IPS-NIHi7 (cell line): ENCODE data around the gene ZFP69.
A peak's percentile ranks its signal among the peaks of the same experiment; 100 is the strongest.
"Not testable (repeated sequence)": the region's sequence is repeated elsewhere in the genome, so short reads cannot be mapped to it uniquely, and the experiment has no call there.

Source experiments
- DNase-seq: peaks from one replicate; pipeline ENCODE4 v3.0.0; 2012; ENCODE audit warnings: mixed read lengths; ENCODE audit errors: extremely low spot score

Gene ZFP69

DNA sequence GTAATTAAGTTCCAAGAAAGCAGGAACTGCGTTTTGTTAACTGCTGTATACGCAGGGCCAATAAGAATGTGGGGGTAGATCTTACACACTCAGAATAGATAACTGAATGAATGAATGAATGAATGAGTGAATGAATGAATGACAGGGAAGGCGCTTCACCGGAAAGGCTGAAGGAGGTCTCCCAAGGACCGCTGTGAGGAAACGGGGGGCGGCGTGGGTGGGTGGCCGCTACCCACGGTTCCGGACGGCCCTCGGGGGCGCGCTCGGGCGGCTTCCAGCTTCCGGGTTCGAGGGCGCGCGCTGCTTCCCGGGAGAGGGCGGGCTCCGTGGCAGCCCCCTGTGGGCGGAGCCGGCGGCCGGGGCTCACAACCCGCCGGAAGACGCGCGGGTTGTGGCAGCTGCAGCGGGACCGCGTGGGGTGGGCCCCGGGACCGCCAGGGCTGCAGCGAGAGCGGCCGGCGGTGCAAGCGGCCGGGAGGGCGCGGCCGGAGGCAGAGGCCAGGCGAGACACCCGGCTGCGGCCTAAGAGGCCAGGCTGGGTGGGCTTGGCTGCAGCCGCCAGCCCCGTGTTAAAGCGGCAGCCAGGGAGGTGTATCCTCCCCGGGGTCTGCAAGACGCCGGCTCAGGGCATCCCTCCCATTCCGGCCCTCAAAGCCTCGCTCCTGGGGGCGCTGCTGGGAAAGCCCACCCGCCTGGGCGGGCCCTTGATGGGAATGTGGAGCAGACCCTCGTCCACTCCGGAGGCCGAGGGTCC is at the start of gene ZFP69:
Gene ZFP69 (plus strand): TSS at position 367 of the 754 bp plus-strand sequence. CDS start 2,072 bp downstream, outside the sequence.
- peak; percentile 91 for DNase-seq

DNA sequence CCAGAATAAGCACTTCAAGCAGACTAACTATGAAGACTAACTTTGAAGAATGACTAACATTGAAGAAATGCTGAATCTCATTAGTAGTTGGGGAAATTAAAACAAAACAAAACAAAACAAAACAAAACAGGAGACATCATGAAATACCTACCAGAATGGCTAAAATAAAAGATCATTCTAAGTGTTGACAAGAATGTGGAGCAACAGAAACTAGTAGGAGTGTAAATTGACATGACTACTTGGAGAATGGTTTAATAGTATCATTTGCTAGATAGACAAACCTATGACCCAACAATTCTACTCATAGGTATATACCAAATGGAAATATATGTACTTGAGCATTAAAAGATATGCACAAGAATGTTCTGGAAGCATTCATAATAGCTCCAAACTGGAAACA is 45.7 kb upstream of the ZFP69 start:
- DNase-seq, result no peak

DNA sequence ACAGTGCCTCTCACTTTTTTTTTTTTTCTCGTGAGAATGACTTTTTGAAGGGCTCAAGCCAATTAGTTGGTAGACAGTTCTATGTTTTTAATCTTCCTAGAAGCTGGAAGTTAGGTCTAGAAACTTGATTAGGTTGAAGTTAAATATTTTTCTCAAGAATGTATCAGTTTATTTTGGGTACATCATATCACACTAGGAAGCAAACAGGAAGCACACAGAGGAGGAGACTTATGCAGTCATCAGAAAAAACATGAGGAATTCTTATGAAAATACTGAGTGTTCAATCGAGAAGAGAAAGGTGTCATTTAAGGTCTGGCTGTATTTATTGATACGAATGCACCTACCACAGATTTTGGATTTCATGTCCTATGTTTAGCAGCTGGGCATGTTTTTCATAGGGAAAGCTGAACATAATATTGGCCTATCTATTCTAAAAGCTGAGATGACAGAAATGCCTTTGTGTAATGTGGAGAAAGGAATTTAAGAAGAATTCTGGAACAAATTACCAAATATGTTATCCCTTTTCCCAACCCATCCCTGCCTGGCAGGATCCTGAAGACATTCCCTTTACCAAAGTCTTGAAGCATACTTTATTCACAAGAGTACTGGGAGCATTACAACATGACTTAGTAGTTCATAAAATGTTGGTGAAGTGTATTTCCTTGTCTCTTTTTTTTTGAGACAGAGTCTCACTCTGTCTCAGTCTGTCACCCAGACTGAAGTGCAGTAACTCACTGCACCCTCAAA is 44.3 kb upstream of the ZFP69 start:
- no peak for DNase-seq

DNA sequence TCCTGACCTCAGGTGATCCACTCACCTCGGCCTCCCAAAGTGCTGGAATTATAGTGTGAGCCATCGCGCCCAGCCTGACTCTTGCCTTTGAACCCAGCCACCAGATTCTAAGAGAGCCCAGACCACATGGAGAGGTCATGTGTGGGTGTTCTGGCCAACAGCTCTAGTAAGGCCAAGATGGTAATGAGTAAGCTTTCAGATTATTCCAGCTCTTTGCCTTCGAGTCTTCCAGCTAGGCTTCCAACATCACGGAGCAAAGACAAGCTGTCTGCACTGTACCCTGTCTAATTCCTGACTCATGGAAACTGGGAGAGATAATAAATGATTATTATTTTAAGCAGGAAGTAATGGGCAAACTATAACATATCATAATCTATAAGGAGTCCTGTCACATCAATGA is 41.6 kb upstream of the ZFP69 start:
- DNase-seq, result no peak

DNA sequence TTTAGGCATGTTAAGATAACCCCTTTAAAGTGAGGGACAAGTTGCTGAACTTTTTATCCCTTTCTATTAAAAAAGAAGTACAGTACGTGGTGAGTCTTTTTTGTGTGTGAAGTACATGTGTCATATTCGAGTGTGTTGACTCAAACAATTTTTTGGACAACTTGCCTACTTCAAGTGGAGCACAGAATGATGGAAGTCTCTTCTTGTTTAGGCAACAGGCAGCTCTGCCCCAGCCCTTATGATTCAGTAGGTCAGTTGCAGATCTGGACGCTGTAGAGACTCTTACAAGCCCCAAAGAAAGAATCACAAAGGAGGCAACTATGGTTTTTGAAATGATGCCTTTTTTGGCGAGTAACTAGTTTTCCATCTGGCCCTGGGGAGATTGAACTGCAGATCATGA is 41.2 kb upstream of the ZFP69 start:
- no peak for DNase-seq

DNA sequence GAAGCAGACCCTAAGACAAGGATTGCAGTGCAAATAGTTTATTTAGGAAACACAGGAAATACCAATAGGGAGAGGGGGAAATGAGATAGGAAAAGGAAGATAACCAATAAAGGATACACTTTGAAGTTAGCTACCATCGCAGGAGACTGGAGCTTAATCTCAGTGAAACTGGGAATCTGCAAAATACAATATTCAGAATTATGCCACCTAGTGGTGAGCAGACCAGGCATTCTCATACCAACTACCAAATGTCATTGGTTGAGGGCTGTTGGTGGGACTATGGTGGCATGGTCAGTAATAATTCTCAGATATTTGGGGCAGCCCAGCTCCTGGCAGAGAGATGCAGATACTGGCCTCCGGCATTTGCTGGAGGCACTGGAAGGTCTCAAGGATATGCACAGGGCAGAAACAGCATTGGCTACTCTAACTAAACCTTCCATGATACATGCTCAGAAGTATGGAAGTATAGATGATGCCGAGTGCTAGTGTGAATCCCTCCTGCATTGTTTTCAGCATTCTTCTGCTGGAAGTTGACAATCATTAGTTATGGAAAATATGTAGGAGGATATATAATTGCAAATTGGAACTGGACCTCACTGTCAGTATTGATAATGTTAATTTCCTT is 38.6 kb upstream of the ZFP69 start:
- DNase-seq, result peak; percentile 70

DNA sequence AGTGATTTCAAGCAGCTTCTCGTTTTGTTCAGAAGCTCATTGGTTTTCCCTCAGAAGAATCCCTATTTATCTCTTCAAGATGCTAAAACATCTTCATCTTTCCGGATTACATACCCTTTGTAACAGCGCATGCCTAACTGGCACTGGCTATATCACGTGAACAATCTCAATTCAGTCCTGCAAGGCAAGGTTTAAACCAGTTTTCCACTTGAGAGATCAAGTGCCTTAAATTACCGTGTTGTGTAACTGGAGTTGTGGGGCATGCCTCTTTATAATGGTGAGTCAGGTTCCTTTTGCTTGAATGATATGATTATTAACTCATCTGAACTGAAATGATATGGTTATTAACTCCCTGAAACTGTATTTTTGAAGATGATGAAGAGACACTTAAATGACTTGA is 37.8 kb upstream of the ZFP69 start:
- no peak for DNase-seq

DNA sequence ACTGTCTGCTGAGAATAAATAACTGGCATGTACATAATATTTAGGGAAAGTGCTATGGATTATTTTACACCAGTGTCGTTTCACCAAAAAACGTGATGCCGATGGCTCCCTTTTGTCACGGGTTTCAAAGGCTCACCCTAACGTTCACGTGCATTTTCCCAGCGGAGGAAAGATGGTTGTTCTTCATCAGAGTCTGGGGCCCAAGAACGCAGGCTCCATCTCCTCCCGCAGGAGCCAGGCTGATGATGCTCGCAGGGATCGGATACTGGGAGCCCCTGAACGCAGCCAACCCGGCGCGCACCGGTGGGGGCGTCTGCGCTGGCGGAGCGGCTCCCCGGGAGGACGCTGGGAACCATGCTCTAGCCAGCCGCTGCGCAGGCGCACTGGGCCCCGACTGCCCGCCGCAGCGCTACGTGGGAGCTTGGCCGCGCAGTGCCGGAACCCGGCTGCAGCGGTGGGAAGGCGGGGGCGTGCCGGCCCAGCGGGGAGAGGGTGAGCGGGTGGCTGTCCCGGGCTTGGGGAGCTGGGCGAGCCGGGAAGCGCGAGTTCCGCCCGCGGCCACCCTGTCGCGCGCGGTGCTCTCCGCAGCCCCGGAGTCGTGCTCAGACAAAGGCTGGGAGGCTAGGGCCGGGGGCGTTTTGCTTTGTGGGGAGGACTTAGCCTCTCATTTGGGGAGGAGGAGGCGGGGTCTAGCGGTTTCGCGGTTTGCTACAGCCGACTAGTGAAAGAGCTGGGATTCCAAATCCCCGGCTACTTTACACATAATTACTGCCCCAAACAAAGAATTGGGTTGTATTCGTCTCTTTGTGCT is 27.2 kb upstream of the ZFP69 start, which contains the start of gene ZFP69B:
Gene ZFP69B (plus strand): TSS at position 793 of the 811 bp plus-strand sequence. CDS start 486 bp downstream, outside the sequence.
- peak; percentile 99 for DNase-seq

DNA sequence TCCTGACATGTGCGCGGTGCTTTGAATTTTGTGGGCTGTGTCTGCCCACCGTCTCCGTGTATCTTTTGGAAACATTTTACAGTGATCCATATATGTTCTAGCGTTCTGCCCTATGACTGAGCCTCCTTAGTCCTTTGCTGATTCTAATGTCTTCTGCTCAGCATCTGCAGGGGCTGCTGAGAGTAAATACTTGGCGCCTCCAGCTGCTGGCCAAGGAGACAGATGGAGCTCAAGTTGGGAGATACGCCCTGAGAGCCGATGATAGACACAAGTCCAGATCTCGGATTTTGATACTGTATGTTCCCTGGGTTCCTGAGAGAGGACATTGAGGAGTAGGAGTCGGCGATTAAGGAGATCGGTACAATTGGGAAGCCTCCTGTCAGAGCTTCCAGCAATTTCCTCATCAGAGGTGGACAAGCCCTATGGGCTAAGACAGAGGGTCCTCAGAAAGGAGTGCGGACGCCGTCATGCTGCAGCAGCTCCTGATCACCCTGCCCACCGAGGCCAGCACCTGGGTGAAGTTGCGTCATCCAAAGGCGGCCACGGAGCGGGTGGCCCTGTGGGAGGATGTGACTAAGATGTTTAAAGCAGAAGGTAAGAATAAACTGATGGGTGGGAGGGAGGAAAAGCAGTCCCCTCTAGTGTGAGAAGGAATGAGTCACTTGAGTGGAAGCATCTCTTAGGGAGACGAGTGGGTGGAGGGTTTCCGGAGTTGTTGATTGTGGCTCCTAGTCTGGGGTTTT is 26.4 kb upstream of the ZFP69 start:
- DNase-seq, result peak; percentile 39

DNA sequence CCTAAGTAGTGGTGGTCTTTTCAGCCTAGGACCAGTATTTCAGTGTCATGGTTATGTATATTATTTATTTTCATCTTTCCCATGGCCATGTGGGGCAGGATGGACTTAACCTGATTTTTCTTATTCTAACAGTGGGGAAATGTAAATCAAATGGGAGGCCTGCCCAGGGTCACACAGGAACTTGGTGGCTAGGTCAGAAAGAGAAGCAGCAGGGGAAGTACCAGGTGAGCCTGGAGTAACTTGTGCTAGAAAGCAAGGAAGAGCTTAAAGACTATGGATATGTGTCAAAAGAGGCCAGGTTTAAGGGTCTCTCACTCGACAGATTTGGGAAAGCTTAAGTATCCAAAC is 25.9 kb upstream of the ZFP69 start:
- DNase-seq, result peak; percentile 10

DNA sequence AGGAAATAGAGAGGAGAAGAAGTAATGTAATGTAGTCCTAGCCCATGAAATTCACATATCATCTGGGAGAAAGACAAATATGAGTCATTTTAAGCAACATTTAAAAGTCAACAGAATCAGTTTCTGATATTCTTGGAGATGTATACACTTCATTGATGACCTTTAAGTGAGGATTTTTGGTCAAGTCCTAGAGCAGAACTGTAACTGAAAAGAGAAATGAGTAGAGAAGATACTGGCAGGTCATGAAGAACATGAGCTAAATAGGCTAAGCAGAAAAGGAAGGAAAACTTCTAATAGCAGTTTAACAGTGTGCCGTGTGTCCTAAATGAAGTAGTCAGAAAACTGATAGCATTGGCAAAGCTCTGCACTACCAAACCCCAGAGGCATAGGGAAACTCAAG is 22.2 kb upstream of the ZFP69 start:
- no peak for DNase-seq

DNA sequence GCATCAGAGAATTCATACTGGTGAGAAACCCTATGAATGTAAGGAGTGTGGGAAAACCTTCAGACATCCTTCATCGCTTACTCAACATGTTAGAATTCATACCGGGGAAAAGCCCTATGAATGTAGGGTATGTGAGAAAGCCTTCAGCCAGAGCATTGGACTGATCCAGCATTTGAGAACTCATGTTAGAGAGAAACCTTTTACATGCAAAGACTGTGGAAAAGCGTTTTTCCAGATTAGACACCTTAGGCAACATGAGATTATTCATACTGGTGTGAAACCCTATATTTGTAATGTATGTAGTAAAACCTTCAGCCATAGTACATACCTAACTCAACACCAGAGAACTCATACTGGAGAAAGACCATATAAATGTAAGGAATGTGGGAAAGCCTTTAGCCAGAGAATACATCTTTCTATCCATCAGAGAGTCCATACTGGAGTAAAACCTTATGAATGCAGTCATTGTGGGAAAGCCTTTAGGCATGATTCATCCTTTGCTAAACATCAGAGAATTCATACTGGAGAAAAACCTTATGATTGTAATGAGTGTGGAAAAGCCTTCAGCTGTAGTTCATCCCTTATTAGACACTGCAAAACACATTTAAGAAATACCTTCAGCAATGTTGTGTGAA is 14.0 kb upstream of the ZFP69 start:
- DNase-seq, result no peak

DNA sequence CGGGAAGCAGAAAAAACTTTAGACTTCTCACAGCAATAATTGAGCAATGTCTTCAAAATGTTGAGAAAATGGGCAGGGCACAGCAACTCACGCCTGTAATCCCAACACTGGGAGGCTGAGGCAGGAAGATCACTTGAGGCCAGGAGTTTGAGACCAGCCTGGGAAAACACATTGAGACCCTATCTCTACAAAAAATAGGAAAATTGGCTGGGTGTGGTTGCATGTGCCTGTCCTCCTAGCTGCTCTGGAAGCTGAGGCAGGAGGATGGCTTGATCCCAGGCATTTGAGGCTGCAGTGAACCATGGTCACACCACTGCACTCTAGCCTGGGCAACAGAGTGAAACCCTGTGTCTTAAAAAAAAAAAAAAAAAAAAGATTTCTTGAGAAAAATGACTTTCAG is 7.8 kb upstream of the ZFP69 start:
- no peak for DNase-seq

DNA sequence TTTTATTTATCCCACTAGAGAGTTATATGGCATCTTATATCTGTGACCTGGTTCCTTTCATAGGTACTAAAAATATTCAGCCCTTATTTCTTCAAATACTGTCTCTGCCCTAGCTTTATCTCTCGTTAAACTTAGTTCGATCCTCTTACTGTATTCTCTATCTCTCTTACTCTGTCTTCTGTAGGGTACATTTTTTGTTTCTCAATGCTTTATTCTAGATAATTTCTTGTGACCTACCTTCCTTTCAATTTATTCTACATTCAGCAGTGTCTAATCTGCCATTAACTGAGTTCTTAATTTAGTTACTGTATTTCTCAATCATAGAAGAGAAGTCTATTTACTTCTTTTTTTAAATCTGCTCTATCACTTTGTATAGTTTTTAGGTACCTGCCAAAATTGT is 1.8 kb upstream of the ZFP69 start:
- no peak for DNase-seq

DNA sequence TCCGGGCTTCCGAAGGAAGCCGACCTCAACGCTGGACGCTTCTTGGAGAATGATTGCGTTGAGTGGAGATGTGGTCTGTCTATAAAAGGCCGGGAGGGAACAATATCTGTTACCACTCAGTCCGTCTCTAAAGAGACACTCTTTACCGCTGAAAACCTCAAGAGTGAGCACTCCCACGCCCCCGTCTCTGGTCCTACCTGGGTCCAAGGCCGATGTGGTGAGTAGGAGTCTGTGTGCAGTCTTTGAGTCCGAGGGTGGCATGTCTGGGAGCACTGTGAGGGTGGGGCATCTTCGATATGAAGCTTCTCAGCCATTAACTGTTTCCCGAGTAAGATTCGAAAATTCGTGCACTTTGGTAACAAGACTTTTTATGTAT is 576 bp downstream of the ZFP69 start:
- no peak for DNase-seq

DNA sequence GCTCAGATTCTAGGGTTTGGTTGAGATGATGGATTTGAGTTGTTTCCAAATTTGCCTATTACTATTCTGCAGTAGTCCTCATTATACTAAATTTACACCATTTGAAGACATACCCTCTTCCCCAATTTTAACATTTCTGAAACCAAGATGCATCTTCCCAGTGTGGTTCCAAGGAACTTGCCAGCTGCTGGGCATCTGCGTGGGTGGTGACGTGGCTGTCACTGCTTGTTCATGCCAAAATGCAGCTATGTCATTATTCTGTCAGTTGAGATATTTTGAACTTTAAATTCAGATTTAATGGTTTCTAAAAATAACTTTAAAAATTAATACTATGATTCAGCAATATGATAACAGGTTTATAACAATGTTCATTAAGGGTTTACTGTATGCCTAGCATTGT is 1.2 kb downstream of the ZFP69 start:
- DNase-seq, result no peak

DNA sequence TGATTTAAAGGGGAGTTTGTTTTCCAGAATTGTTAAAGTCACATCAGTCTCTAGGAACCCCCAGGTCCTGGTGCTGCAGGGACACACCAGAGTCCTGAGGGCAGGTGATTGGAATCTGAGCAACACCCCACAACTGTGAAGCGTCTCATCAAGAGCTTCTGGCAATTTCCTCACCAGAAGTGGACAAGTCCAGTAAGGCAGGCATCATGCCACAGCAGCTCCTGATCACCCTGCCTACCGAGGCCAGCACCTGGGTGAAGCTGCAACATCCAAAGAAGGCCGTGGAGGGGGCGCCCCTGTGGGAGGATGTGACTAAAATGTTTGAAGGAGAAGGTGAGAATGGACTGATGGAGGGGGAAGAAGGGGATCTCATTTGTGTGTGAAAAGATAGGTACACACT is 2.1 kb downstream of the ZFP69 start:
- no peak for DNase-seq

DNA sequence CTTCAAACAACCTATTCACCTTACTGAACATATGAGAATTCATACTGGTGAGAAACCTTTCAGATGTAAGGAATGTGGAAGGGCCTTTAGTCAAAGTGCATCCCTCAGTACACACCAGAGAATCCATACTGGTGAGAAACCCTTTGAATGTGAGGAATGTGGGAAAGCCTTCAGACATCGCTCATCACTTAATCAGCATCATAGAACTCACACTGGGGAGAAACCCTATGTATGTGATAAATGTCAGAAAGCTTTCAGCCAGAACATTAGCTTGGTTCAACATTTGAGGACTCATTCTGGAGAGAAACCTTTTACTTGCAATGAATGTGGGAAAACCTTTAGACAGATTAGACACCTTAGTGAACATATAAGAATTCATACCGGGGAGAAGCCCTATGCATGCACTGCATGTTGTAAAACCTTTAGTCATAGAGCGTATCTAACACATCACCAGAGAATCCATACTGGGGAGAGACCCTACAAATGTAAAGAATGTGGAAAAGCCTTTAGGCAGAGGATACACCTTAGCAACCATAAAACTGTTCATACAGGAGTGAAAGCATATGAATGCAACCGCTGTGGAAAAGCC is 18.3 kb downstream of the ZFP69 start:
- no peak for DNase-seq

DNA sequence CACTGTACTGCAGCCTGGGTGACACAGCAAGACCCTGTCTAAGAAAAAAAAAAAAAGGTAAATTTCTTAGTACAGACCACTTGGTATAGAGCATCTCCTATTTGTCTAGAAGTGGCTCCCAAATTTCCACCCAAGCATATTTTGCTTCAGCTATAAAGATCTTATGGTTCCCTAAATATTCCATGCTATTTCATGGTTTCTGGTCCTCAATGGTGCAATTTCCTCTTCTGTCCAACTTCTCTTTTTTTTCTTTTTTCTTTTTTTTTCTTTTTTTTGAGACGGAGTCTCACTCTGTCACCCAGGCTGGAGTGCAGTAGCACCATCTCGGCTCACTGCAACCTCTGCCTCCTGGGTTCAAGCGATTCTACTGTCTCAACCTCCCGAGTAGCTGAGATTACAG is 25.6 kb downstream of the ZFP69 start:
- not testable (repeated sequence) for DNase-seq

DNA sequence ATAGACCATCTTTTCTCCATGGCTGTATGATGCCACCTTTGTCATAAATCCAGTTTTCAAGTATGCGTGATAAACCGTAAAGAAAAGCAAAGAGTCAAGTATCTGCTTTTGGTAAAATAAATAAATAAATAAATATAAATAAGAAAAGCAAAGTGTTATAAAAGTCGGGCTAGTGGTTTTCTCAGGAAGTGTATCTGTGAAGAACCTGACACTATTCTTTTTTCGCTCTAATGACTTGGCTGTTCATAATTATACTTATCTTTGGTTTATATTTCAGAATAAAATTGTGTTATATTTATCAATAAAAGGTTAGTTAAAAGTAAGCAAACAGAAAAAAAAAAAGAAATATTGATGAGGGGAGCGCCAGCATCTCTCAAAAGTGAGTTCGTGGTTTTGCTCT is 30.9 kb downstream of the ZFP69 start:
- DNase-seq, result no peak
